NCI-H146 treated with DMSO at 0.1 percent for 48 hours (cell line): Measurements from ENCODE around the gene ZDHHC19.
"Not testable (repeated sequence)": the region's sequence is repeated elsewhere in the genome, so short reads cannot be mapped to it uniquely, and the experiment has no call there.

Experiments used
- DNase-seq: peaks from one replicate; lab custom pipeline; 2025; ENCODE audit not compliant: unreplicated experiment; lab: John Stamatoyannopoulos, UW

The ZDHHC19 gene

DNA sequence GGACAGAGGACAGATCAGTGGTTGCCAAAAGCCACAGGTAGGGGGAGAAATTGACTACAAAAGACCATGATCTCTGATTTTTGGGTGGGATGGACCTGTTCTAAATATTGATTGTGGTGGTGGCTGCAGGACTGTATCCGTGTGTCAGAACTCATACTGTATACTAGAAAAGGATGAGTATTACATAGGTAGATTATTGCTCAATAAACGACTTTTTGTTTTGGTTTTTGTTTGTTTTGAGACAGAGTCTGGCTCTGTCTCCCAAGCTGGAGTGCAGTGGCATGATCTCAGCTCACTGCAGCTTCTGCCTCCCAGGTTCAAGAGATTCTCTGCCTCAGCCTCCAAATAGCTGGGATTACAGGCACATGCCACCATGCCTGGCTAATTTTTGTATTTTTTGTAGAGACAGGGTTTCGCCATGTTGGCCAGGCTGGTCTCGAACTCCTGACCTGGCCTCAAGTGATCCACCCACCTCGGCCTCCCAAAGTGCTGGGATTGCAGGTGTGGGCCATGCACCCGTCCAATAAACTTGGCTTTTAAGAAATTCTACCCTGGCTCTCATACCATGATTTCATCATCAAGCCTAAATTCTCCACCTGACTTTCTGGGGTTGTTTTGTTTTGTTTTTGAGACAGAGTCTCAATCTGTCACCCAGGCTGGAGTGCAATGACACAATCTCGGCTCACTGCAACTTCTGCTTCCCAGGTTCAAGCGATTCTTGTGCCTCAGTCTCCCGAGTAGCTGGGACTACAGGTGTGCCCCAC lies 5.6 kb downstream of the ZDHHC19 start:
- DNase-seq, result not testable (repeated sequence)

GRCh38 chr3:196203846-196204245 lies 7.4 kb downstream of the ZDHHC19 start:
- no peak for DNase-seq

GRCh38 chr3:196202516-196202970 lies 8.7 kb downstream of the ZDHHC19 start:
- no peak for DNase-seq

- DNase-seq, result no peak
Observed at GRCh38 chr3:196198771-196199753, 12.1 kb downstream of the ZDHHC19 start.

- no peak for DNase-seq
Observed at GRCh38 chr3:196198081-196198675, 13.0 kb downstream of the ZDHHC19 start.

- DNase-seq, result no peak
Observed at GRCh38 chr3:196197524-196197923, 13.7 kb downstream of the ZDHHC19 start.

DNA sequence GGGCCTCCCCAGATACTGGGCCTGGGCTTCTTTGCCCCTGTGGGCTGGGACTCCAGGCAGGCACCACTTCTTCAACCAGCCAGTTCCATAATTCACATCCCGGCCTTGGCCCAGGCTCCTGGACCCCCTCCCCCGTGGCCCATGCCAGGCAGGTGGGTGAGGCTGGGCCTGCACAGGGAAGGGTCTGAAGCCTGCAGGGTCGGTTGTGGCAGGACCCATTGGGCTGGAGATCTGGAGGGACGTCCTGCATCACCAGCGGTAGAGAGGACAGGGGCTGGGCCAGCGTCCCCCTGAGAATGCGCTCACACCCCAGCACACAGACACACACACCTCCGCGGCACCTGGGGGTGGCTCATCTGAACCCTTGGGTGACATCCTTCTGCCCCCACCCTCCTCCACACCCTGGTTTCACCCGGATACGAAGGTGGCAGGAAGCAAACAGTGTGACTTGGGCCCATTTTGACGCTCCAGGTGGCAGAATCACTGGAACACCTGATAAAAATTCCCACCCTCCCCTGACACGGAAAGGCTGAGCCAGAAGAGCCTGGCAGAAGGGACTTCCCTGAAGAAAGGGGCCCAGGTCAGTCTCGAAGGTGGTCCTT lies 15.4 kb downstream of the ZDHHC19 start:
- no peak for DNase-seq

DNA sequence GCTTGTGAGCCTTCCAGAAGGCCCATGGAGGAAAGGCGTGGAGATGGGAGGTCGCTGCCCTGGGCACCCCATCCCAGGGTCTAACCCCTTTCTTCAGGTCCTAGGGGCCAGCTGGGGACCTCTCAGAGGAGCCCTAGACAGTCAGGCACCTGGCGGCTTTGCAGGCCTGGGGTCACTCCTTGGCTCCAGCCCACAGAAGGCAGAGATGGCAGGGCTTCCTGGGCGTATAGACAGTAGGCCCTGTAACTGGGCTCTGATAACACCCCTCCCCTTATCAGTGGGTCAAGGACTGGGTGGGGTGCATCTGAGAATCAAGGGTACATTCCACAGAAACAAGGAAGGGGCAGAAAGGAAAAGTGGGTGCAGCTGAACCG lies 16.7 kb downstream of the ZDHHC19 start:
- no peak for DNase-seq

DNA sequence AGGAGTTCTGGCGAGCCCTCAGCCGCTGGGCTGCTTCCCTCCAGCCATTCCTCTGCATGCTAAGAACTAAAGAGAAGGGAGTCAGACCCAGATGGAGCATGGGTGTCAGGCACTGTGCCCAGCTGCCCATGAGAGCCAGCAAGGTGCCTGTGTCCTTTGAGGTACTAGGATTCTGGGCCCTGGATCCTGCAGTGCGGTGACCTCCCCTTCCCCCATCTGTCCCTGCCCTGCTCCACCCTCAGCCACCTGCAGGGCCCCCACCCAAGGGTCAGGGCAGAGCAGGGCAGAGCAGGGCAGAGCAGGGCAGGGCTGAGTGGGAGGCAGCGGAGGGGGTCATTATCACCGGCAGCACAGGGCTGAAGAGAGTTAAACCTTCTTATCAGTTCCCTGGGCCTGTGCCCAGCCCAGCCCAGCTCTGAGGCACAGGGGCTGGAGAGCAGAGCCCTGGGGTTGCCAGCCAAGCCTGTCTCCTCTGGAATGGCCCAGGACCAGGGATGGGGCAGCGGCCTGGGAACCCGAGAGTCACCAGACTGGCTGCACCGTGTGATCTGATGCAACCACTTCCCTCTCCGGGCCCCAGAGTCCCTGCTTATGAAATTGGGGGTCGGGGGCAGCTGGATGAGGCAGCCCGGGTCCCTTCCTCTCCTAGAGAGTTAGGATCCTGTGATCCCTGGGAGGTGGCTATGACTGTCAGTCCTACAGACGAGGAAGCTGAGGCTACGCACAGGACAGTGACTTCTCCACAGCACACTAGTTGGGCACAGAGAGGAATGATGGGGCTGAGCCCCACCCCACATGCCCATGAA lies 17.3 kb downstream of the ZDHHC19 start:
- DNase-seq, result no peak

DNA sequence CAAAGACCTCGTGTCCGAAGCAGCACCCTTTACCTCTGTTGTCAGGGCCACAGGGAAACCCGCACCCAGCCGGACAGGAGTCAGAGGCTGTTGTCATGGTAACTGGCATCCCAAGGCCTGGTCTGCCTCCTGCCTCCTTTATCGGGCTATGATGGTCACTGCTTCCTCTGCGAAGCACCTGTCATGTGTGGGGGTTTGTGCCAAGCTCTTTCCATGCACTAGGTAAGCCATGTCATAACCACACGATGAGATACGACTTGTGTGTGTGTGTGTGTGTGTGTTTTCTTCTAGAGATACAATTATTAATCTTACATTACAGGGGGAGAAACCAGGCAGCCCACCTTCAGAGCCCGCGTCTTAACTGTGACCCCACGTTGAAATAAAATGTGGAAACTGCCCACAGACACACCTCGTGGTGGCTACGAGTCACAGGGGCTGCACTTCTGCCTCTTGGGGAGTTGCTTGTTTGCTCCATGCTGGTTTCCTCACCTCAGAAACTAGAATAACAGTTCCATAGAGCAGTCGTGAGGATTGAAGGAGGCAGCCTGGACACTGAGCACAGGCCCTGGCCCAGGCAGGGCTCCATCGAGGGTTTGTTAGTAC lies 18.0 kb downstream of the ZDHHC19 start:
- DNase-seq, result no peak

DNA sequence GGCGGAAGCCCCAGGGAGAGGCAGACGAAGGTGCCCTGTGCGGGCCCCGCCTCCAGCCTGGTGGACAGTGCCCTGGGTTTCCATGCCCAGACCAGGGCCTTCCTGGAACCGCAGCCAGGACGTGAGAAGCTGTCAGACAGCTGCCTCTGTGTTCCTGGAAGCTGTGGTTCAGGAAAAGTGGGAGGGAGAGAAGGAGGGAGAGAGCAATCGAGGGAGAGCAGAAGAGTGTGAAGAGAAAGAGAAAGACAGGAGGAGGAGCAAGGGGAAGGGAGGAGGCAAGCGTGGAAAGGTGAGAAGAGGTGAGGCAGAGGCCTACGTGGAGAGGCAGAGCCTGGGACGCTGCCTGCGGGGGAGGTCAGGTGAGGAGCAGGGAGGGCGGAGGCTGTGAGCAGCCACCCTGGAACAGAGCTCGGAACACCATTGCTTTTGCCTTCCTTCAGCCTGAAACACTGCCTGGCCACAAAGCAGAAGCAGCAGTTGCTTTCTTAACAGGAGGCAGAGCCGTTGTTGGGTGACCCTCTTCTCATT lies 18.6 kb downstream of the ZDHHC19 start:
- no peak for DNase-seq

GRCh38 chr3:196192036-196192523 lies 19.1 kb downstream of the ZDHHC19 start:
- DNase-seq, result no peak

DNA sequence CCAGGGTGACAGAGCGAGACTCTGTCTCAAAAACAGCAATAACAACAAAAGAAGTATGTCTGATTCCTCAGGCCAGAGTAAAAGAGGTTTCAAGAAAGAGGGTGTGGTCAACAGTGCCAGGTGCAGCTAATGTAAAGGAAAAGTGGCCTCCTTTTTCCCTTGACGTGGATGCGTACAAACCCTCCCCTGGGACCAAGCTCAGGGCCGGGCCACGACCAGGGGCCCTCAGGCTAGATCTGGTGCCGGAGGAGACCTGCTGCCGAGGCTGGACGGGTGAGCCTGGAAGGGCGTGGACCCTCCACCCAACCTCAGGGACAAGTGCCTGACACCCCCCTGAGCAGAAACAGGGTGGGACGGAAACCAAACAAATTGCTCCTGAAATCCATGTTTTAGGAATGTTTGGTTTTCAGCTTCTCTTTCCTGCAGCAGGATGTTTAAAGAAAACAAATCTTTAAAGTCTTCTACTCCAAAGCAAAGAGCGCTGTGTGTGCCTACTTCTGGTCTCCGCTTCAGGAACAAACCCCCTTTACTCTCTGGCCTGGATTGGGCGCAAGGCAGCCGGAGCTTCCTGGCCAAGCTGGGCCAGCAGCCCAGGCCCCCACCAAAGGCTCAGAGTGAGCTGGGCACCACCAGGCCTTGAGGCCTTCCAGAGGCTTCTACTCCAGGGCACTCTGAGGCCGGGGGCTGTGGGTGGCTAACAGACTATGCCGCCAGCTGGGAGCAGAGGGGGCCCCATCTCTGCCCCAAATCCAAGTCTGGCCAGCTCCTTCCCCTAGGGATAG lies 21.4 kb downstream of the ZDHHC19 start:
- no peak for DNase-seq

DNA sequence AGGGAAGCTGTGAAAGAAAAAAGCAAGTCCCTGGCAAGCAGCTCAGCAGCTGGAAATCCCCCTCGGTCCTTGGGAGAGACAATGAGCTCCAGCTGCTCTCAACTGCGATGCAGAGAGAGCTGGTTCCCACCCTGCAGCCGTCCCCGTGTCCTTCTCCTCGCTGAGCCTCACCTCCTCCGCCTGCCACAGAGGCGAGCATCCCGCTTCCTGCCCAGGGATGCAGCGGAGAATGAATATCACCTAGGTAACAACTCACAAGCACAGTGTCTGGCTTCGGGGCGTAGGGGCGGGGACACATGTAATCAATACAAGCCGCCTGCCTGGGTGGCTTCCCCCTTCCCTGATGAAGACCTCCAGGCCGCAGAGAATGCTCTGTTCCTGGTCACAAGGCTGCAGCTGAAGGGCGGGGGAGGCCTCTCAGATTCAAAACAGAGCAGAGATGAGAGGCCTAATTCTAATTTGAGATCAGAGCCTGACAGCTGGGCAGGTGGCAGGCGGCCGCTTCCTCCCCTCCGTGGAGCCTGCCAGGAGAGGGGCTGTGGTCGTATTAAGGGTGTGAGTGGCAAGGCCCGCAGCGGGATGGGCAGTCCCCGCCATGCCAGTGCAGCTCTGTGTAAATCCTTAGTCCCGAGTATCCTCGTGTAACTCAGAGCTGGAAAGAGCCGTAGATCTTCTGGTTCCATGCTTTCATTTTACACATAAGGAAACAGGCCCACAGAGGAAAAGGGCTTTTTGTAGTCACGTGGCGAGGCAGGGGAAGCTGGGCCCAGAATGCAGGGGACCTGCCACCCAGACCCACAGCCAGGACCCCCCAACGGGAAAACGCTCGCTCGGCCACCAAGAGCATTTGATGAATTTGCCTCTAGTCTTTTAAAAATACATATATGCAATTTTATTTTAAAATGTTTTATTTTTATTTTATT lies 24.3 kb downstream of the ZDHHC19 start:
- DNase-seq, result peak; percentile 73

GRCh38 chr3:196184881-196185280 lies 26.3 kb downstream of the ZDHHC19 start:
- no peak for DNase-seq

DNA sequence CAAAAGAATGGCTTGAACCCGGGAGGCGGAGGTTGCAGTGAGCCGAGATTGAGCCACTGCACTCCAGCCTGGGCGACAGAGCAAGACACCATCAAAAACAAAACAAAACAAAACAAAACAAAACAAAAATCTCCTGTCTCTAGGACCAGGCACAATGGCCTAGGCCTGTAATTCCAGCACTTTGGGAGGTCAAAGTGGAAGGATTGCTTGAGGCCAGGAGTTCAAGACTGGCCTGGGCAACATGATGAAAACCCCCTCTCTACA lies 27.1 kb downstream of the ZDHHC19 start:
- DNase-seq, result not testable (repeated sequence)

DNA sequence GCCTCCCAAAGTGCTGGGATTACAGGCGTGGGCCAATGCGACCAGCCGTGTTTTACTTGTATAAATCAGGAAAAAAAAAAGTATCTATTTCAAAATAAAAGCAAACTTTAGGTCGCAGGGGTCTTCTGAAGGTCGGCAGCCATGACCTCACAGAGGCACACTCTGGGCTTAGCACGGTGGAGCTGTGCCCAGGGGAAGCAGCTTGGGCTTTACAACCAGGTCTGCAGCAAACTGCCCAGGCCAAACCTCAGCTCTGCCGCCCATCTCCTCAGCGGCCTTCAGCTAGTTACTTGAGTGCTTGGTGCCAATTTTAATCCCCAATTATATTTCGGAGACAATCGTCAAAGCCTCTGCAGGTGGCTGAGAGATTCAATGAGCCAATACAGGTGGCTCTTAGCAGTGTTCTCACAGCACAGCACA lies 30.1 kb downstream of the ZDHHC19 start:
- DNase-seq, result no peak

GRCh38 chr3:196180346-196180745 lies 30.9 kb downstream of the ZDHHC19 start:
- no peak for DNase-seq
